HL-60 (cell line): ENCODE results near the gene AFAP1L2.

Experiments used
- DNase-seq, 2 experiments: peaks; one replicate each; pipeline ENCODE4 v3.0.0-alpha.2; 2010 to 2020; ENCODE audit warnings: low read depth in 1 of 2, low spot score in 1 of 2
- H3K27ac ChIP-seq: fragments of 250-450 bp; sonication (Bioruptor Pico); replicated peaks from 2 replicates; pipeline ENCODE4 v1.5.1; 2020; ENCODE audit warnings: mild to moderate bottlenecking, moderate library complexity
- H3K27me3 ChIP-seq: fragments of 250-450 bp; sonication (Bioruptor Pico); 2 replicates; pipeline ENCODE4 v1.5.1; 2021; ENCODE audit warnings: mild to moderate bottlenecking, moderate library complexity; ENCODE audit not compliant: insufficient read depth, poor library complexity, severe bottlenecking
- H3K4me3 ChIP-seq: replicated peaks from 2 replicates; pipeline ENCODE4 v1.5.1; 2011; ENCODE audit warnings: mild to moderate bottlenecking, control low read depth, low read length; ENCODE audit not compliant: insufficient read depth
- GABPA ChIP-seq: IDR thresholded peaks from 2 replicates; pipeline ENCODE4 v1.6.1; 2012; ENCODE audit warnings: low read depth
- POLR2AphosphoS5 ChIP-seq: IDR thresholded peaks from 2 replicates; pipeline ENCODE4 v1.6.1; 2012; ENCODE audit warnings: low read depth
- REST ChIP-seq: IDR thresholded peaks from 2 replicates; pipeline ENCODE4 v1.6.1; 2012; ENCODE audit warnings: low read depth; ENCODE audit not compliant: insufficient replicate concordance
- SPI1 ChIP-seq: IDR thresholded peaks from 2 replicates; pipeline ENCODE4 v1.6.1; 2012; ENCODE audit warnings: low read depth, mild to moderate bottlenecking, borderline replicate concordance
- TF ChIP-seq, protein P1 (sequence below): IDR thresholded peaks from one replicate; pipeline ENCODE4 v1.5.1; 2011; ENCODE audit warnings: low read length, control low read depth, inconsistent platforms; ENCODE audit not compliant: insufficient read depth

AFAP1L2 gene

DNA sequence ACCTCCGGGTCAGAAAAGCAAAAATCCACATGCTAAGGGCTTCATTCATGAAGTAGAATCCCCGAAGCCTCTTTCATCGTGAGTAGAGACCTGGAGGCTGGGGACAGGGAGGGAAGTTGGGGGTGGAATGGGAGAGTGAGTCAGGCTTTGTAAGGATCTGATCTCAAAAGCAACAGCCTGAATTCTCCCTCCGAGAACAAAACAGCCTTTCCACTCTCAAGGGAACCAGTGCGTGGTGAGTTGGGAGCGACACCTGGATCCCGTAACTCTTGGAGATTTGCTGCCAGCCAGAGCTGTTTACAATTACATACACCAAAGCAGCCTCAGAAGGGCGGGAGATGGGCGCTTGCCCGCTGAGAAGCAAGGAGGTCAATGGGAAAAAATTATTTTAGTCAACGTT, 10.8 kb downstream of the AFAP1L2 start:
- Histone ChIP-seq H3K27ac (no peak overlapping the region), H3K4me3 (no peak overlapping the region), H3K27me3 (peaks cover 16% of the 10 kb centered on the region)
- no peak for DNase-seq
- TF ChIP-seq POLR2AphosphoS5 (no peak), SPI1 (no peak), GABPA (no peak), REST (no peak)
- TF ChIP-seq, protein P1, sequence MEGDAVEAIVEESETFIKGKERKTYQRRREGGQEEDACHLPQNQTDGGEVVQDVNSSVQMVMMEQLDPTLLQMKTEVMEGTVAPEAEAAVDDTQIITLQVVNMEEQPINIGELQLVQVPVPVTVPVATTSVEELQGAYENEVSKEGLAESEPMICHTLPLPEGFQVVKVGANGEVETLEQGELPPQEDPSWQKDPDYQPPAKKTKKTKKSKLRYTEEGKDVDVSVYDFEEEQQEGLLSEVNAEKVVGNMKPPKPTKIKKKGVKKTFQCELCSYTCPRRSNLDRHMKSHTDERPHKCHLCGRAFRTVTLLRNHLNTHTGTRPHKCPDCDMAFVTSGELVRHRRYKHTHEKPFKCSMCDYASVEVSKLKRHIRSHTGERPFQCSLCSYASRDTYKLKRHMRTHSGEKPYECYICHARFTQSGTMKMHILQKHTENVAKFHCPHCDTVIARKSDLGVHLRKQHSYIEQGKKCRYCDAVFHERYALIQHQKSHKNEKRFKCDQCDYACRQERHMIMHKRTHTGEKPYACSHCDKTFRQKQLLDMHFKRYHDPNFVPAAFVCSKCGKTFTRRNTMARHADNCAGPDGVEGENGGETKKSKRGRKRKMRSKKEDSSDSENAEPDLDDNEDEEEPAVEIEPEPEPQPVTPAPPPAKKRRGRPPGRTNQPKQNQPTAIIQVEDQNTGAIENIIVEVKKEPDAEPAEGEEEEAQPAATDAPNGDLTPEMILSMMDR = no peak

GRCh38 chr10:114392112-114392835, 12.0 kb downstream of the AFAP1L2 start:
- DNase-seq = no peak
- TF ChIP-seq REST = no peak
- no peak for TF ChIP-seq SPI1
- TF ChIP-seq POLR2AphosphoS5 = no peak
- TF ChIP-seq, protein P1 = no peak
- TF ChIP-seq GABPA = no peak
- Histone ChIP-seq H3K27me3 (peaks cover 11% of the 10 kb centered on the region), H3K27ac (no peak overlapping the region), H3K4me3 (no peak overlapping the region)

- H3K27ac ChIP-seq = no peak overlapping the region
- DNase-seq = no peak
- TF ChIP-seq SPI1 = no peak
- TF ChIP-seq REST = no peak
- TF ChIP-seq, protein P1 = no peak
- no peak for TF ChIP-seq POLR2AphosphoS5
- TF ChIP-seq GABPA = no peak
- no peak overlapping the region for H3K4me3 ChIP-seq
- peaks cover 7% of the 10 kb centered on the region for H3K27me3 ChIP-seq
Observed at GRCh38 chr10:114391599-114391998, 12.7 kb downstream of the AFAP1L2 start.
